Measurements from ENCODE around the gene SLC10A4. TPM values are rescaled to one million over a fixed set of nuclear protein-coding genes. Genes with fewer than 3 reads are reported as not detected.

The SLC10A4 gene
- total RNA-seq, 2 donors from 2014 or later = 0.23 to 1.1 TPM

DNA sequence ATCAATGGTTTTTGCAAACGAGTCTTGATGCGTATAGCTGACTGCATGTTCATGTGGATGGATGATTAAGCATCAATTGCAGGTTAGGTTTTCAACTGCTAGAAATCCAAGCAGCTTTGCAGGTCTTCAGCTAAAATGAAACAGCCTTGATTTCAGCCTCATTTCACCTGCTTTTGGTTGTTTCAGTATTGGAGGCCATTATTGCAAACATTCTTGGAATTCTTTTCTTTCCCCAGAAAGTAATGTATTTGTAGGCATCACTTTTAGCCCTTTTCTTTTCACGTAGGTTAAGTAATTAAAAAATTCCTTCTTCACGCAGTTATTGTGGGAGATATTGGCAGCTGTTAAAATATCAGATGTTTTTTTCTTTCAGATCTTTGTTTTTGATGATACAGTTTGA lies 15.8 kb downstream of the SLC10A4 start:
- H3K36me3 ChIP-seq = no peaks in the 10 kb centered on the region
- 88% methylated on average over 4 of the region's 4 CpGs for WGBS
- H3K27me3 ChIP-seq (replicated peaks; ENCODE audit: insufficient read depth) = no peaks in the 10 kb centered on the region
- H3K4me3 ChIP-seq = no peak overlapping the region
- intact Hi-C loops (cut with DNase I) = no loop called here
- DNase-seq (ENCODE audit: low spot score) = no peak
- H3K27ac ChIP-seq = no peak overlapping the region
- H3K9me3 ChIP-seq = no peaks in the 10 kb centered on the region
- H3K4me1 ChIP-seq (replicated peaks) = no peaks in the 10 kb centered on the region
- TF ChIP-seq POLR2A (IDR thresholded peaks at IDR 0.05) (no peak), POLR2AphosphoS5 (IDR thresholded peaks at IDR 0.05) (no peak)
- TF ChIP-seq, protein P1, sequence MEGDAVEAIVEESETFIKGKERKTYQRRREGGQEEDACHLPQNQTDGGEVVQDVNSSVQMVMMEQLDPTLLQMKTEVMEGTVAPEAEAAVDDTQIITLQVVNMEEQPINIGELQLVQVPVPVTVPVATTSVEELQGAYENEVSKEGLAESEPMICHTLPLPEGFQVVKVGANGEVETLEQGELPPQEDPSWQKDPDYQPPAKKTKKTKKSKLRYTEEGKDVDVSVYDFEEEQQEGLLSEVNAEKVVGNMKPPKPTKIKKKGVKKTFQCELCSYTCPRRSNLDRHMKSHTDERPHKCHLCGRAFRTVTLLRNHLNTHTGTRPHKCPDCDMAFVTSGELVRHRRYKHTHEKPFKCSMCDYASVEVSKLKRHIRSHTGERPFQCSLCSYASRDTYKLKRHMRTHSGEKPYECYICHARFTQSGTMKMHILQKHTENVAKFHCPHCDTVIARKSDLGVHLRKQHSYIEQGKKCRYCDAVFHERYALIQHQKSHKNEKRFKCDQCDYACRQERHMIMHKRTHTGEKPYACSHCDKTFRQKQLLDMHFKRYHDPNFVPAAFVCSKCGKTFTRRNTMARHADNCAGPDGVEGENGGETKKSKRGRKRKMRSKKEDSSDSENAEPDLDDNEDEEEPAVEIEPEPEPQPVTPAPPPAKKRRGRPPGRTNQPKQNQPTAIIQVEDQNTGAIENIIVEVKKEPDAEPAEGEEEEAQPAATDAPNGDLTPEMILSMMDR (IDR thresholded peaks at IDR 0.05) = no peak

DNA sequence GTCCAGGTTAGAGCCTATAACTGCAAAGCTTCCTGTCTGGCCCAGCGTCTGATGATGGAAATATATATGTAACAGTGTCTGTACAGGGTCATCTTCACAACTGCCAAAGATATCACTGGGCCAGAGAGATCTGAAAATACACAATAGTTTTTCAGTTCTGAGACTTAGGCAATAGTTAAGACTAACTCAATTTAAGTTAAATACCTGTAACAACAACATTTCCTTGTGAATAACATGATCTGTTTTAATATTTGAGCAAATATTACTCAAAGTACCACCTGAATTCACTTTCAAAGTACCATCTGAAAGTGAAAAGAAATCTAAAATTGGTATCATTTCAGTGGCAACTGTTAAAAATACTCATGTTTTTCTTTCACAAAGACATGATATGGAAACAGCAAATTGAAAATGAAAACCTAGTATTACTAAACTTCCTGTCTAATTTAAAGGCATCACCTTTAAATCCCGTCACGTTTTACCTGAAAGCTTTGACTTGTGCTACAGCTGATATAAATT lies 16.5 kb downstream of the SLC10A4 start:
- H3K9me3 ChIP-seq = no peaks in the 10 kb centered on the region
- TF ChIP-seq, protein P1 (IDR thresholded peaks at IDR 0.05) = no peak
- TF ChIP-seq POLR2A (IDR thresholded peaks at IDR 0.05) (no peak), POLR2AphosphoS5 (IDR thresholded peaks at IDR 0.05) (no peak)
- no peak overlapping the region for H3K4me3 ChIP-seq
- H3K36me3 ChIP-seq = no peaks in the 10 kb centered on the region
- intact Hi-C loops (cut with DNase I) = no loop called here
- H3K27ac ChIP-seq = no peak overlapping the region
- 78% methylated on average over 3 of the region's 3 CpGs for WGBS
- no peak for DNase-seq (ENCODE audit: low spot score)
- no peaks in the 10 kb centered on the region for H3K27me3 ChIP-seq (replicated peaks; ENCODE audit: insufficient read depth)
- H3K4me1 ChIP-seq (replicated peaks) = no peaks in the 10 kb centered on the region

DNA sequence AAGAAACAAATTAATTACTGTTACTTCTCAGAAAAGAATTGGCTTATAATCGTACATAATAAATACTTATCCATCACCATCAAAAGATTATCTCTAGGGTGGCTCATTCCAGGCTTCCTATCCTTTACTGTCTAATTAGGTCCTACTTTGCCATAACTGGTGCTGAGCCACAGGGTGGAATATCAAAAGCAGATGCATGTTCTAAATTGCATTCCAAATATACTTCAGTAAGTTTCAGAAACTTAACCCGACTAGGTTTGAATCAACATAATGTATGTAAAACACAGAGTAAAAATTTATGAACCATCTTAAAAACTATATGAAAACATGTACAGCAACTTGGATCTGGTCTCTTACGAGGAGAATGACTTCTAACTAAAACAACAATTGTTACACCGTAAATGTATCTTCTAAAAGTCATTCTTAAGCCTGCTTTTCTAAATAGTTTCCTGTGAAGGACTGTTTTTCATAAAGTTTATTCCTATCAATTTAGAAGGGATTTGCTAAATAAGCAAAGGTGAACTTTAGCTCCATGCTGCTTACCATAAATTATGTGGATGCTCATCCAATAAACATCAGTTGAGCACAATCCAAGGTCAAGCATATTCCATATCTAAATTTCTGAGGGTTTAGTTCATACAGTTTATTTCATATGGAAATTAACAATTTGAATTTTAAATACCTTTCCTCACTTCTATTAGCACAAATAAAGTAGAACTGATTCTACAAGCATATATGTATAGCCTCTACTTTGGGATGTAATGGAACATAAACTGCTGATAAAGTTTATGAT lies 20.3 kb downstream of the SLC10A4 start:
- 57% methylated on average over 4 of the region's 4 CpGs for WGBS
- H3K9me3 ChIP-seq = no peaks in the 10 kb centered on the region
- no peaks in the 10 kb centered on the region for H3K27me3 ChIP-seq (replicated peaks; ENCODE audit: insufficient read depth)
- no peak overlapping the region for H3K27ac ChIP-seq
- TF ChIP-seq, protein P1 (IDR thresholded peaks at IDR 0.05) = no peak
- no peak for TF ChIP-seq POLR2AphosphoS5 (IDR thresholded peaks at IDR 0.05)
- TF ChIP-seq POLR2A (IDR thresholded peaks at IDR 0.05) = no peak
- H3K4me3 ChIP-seq = no peak overlapping the region
- H3K36me3 ChIP-seq = no peaks in the 10 kb centered on the region
- no peak for DNase-seq (ENCODE audit: low spot score)
- intact Hi-C loops (cut with DNase I) = no loop called here
- no peaks in the 10 kb centered on the region for H3K4me1 ChIP-seq (replicated peaks)

DNA sequence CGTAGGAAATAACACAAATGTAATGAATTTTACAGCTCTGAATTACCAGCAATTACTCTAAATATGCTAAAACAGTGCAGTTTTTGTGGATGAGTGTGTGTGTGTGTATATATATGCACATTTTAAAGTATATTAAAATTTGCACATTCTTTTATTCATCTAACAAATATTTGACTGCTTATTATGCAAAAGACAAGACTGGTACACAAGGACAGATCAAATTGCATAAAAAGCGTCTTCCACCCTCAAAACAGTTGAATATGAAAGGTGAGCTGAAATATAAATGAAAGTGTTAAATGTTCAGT lies 20.8 kb downstream of the SLC10A4 start:
- TF ChIP-seq, protein P1 (IDR thresholded peaks at IDR 0.05) = no peak
- TF ChIP-seq POLR2A (IDR thresholded peaks at IDR 0.05) (no peak), POLR2AphosphoS5 (IDR thresholded peaks at IDR 0.05) (no peak)
- DNase-seq (ENCODE audit: low spot score) = no peak
- no peaks in the 10 kb centered on the region for H3K9me3 ChIP-seq
- no peaks in the 10 kb centered on the region for H3K4me1 ChIP-seq (replicated peaks)
- H3K4me3 ChIP-seq = no peak overlapping the region
- intact Hi-C loops (cut with DNase I) = no loop called here
- no peak overlapping the region for H3K27ac ChIP-seq
- WGBS = 92% methylated on average over 2 of the region's 2 CpGs
- no peaks in the 10 kb centered on the region for H3K27me3 ChIP-seq (replicated peaks; ENCODE audit: insufficient read depth)
- no peaks in the 10 kb centered on the region for H3K36me3 ChIP-seq

DNA sequence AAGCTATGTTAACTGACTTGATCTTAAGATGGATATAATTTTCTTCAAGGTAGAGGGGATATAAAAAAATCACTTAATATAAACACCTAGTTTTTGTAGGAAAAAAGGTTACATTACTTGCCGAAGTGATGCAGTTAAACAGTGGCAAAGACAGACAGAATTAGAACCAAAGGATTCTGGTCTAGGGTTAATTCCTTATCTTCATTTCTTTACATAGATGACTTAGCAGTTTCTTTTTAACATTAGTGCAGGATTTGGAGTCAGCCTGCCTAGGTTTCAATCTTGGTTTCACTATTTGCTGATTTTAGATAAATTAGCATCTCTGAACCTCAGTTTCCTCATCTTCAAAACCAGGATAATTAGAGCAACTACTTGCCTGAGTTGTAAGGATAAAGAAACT lies 21.2 kb downstream of the SLC10A4 start:
- TF ChIP-seq POLR2AphosphoS5 (IDR thresholded peaks at IDR 0.05) (no peak), POLR2A (IDR thresholded peaks at IDR 0.05) (no peak)
- TF ChIP-seq, protein P1 (IDR thresholded peaks at IDR 0.05) = no peak
- H3K9me3 ChIP-seq = no peaks in the 10 kb centered on the region

More for the DNA sequence above, 21.2 kb downstream of the SLC10A4 start:
- WGBS = 79% methylated on average over 1 of the region's 1 CpG
- no peak for DNase-seq (ENCODE audit: low spot score)
- peaks cover 0 to 1% of the 10 kb centered on the region in 2 donors for H3K36me3 ChIP-seq
- H3K4me3 ChIP-seq = no peak overlapping the region
- no peaks in the 10 kb centered on the region for H3K4me1 ChIP-seq (replicated peaks)
- no peak overlapping the region for H3K27ac ChIP-seq
- H3K27me3 ChIP-seq (replicated peaks; ENCODE audit: insufficient read depth) = no peaks in the 10 kb centered on the region
- intact Hi-C loops (cut with DNase I) = no loop called here

Data from prostate gland (tissue), 2 donors.